Activated CD4-positive, alpha-beta T cell treated with anti-CD3 and anti-CD28 coated beads, Interleukin-10, Interleukin-2, amounts not matched to agents 100 ng/mL and 50 ng/mL, durations not matched to agents 16 hours and 8 hours (primary cell): ENCODE data around the gene KIN.
"Not testable (repeated sequence)": the region's sequence is repeated elsewhere in the genome, so short reads cannot be mapped to it uniquely, and the experiment has no call there.

ENCODE experiments used
- DNase-seq: peaks from one replicate; pipeline ENCODE4 v3.0.0-alpha.2; 2020

KIN gene

GRCh38 chr10:7787857-7788638 is at the start of gene KIN, which contains the start of gene ATP5F1C:
Gene KIN, minus strand, starts transcription at chr10:7787993. Its CDS starts 60 bp downstream, at chr10:7787933.
Gene ATP5F1C, plus strand, starts transcription at chr10:7788177. Its CDS starts 31 bp downstream, at chr10:7788208.
- peak; percentile 98 for DNase-seq

- DNase-seq, result no peak
These were observed 48.8 kb upstream of the KIN start for GRCh38 chr10:7836571-7836970.

GRCh38 chr10:7834262-7834661 is 46.5 kb upstream of the KIN start:
- DNase-seq, result no peak

- DNase-seq, result no peak
These were observed 45.4 kb upstream of the KIN start for GRCh38 chr10:7833210-7833609.

GRCh38 chr10:7832060-7832459 is 44.3 kb upstream of the KIN start:
- DNase-seq, result no peak

- DNase-seq, result no peak
These were observed 41.6 kb upstream of the KIN start for GRCh38 chr10:7829289-7829834.

- DNase-seq, result no peak
These were observed 39.2 kb upstream of the KIN start for GRCh38 chr10:7826971-7827370.

- no peak for DNase-seq
These were observed 36.5 kb upstream of the KIN start for GRCh38 chr10:7824251-7824650.

GRCh38 chr10:7819121-7819460 is 31.3 kb upstream of the KIN start:
- DNase-seq, result peak; percentile 43

- peak; percentile 94 for DNase-seq
These were observed 30.7 kb upstream of the KIN start, which contains the start of gene TAF3 for GRCh38 chr10:7818295-7819120. Gene TAF3, plus strand, starts transcription at chr10:7818505. Its CDS starts 205 bp downstream, at chr10:7818710.

GRCh38 chr10:7817984-7818294 is 30.1 kb upstream of the KIN start:
- DNase-seq, result no peak

GRCh38 chr10:7817576-7817975 is 29.8 kb upstream of the KIN start:
- no peak for DNase-seq

- no peak for DNase-seq
These were observed 25.7 kb upstream of the KIN start for GRCh38 chr10:7813481-7813880.

GRCh38 chr10:7811743-7812142 is 23.9 kb upstream of the KIN start:
- not testable (repeated sequence) for DNase-seq

- no peak for DNase-seq
These were observed 23.2 kb upstream of the KIN start for GRCh38 chr10:7811000-7811399.

GRCh38 chr10:7810443-7810842 is 22.6 kb upstream of the KIN start:
- DNase-seq, result no peak

GRCh38 chr10:7808686-7809267 is 21.0 kb upstream of the KIN start:
- DNase-seq, result no peak

- DNase-seq, result no peak
These were observed 16.9 kb upstream of the KIN start for GRCh38 chr10:7804741-7805140.

GRCh38 chr10:7804216-7804615 is 16.4 kb upstream of the KIN start:
- no peak for DNase-seq

GRCh38 chr10:7802606-7803005 is 14.8 kb upstream of the KIN start:
- DNase-seq, result no peak

- DNase-seq, result peak; percentile 49
These were observed 9.8 kb upstream of the KIN start for GRCh38 chr10:7797582-7797981.

GRCh38 chr10:7795605-7796004 is 7.8 kb upstream of the KIN start:
- DNase-seq, result no peak

GRCh38 chr10:7794251-7795026 is 6.6 kb upstream of the KIN start:
- no peak for DNase-seq
